SK-N-SH treated with all-trans-retinoic acid at 6 μM for 48 hours (cell line): ENCODE data around the gene KCNMA1.

Source experiments
- ZC3H10 ChIP-seq: fragments of 250-450 bp; sonication (Bioruptor Pico); IDR thresholded peaks from 2 replicates; pipeline ENCODE4 v1.5.1; 2021; ENCODE audit warnings: mild to moderate bottlenecking, moderate library complexity
- TF ChIP-seq, protein P1 (sequence below): fragments of 250-450 bp; sonication (Bioruptor Pico); IDR thresholded peaks from 2 replicates; pipeline ENCODE4 v1.5.0; 2020; ENCODE audit warnings: mild to moderate bottlenecking, moderate library complexity
- TF ChIP-seq, protein P2 (sequence below): fragments of 250-450 bp; sonication (Bioruptor Pico); IDR thresholded peaks from 2 replicates; pipeline ENCODE4 v1.5.1; 2020; ENCODE audit warnings: low read depth, mild to moderate bottlenecking, moderate library complexity

DNA sequence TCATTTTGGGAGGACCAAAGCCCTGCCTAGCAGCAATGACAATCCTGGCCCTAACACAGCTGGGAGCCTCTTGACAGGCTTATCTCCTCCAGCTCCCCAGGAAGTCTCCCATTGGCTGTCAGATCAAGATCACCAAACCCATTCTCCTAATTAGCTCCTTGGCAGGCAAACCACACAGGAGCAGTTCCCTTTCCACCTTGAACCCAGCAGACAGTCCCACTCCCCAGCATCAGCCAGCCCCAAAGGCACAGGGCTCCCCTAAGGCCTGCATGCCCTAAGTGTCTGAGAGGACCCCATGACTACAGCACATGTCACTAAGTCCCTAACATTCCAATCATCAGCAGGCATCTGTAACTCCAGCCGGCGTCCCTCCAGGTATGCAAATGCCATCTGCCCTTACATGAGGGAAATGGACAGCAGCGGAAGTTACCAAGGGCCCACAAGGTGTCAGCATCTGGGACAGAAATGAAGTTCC lies 348.5 kb downstream of the KCNMA1 start:
- TF ChIP-seq, protein P1, sequence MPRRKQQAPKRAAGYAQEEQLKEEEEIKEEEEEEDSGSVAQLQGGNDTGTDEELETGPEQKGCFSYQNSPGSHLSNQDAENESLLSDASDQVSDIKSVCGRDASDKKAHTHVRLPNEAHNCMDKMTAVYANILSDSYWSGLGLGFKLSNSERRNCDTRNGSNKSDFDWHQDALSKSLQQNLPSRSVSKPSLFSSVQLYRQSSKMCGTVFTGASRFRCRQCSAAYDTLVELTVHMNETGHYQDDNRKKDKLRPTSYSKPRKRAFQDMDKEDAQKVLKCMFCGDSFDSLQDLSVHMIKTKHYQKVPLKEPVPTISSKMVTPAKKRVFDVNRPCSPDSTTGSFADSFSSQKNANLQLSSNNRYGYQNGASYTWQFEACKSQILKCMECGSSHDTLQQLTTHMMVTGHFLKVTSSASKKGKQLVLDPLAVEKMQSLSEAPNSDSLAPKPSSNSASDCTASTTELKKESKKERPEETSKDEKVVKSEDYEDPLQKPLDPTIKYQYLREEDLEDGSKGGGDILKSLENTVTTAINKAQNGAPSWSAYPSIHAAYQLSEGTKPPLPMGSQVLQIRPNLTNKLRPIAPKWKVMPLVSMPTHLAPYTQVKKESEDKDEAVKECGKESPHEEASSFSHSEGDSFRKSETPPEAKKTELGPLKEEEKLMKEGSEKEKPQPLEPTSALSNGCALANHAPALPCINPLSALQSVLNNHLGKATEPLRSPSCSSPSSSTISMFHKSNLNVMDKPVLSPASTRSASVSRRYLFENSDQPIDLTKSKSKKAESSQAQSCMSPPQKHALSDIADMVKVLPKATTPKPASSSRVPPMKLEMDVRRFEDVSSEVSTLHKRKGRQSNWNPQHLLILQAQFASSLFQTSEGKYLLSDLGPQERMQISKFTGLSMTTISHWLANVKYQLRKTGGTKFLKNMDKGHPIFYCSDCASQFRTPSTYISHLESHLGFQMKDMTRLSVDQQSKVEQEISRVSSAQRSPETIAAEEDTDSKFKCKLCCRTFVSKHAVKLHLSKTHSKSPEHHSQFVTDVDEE (CRISPR knock-in tag) = no peak
- TF ChIP-seq, protein P2, sequence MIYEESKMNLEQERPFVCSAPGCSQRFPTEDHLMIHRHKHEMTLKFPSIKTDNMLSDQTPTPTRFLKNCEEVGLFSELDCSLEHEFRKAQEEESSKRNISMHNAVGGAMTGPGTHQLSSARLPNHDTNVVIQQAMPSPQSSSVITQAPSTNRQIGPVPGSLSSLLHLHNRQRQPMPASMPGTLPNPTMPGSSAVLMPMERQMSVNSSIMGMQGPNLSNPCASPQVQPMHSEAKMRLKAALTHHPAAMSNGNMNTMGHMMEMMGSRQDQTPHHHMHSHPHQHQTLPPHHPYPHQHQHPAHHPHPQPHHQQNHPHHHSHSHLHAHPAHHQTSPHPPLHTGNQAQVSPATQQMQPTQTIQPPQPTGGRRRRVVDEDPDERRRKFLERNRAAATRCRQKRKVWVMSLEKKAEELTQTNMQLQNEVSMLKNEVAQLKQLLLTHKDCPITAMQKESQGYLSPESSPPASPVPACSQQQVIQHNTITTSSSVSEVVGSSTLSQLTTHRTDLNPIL (CRISPR knock-in tag) = no peak
- TF ChIP-seq ZC3H10 (CRISPR knock-in tag) = no peak
